Measurements from ENCODE around the gene TPPP3.

- TF ChIP-seq POLR2AphosphoS5 (IDR thresholded peaks at IDR 0.05; ENCODE audit: low read depth, low read length) (no peak), POLR2A (IDR thresholded peaks at IDR 0.05; ENCODE audit: low read depth, low read length) (no peak)
These were observed at the start of gene TPPP3 for GRCh38 chr16:67393111-67393787.

Measured in GM12891 (cell line).